Measurements from ENCODE around the gene FLRT2.

Gene FLRT2

DNA sequence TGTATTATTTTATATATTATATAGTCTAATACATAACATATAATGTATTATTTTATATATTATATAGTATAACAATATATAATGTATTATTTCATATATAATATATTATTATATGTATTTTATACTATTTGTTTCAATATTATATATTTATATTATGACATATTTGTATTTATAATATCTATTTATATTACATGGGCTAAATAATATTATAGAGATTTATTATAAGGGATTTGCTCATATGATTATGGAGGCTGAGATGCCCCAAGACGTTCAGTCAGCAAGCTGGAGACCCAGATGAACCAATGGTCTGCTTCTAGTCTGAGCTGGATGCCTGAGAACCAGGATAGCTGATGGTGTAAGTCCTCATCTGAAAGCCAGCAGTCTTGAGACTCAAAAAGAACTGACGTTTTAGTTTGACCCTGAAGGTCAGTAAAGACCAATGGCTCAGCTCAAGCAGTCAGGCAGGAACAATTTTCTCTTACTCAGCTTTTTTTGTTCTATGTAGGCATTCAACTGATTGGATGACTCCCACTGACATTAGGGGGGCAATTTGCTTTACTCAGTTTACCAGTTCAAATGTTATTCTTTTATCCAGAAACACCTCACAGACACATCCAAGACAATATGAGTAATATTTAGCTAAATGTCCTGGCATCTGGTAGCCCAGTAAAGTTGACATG is 130.4 kb downstream of the FLRT2 start:
- no peak for DNase-seq (ENCODE audit: low spot score)

DNA sequence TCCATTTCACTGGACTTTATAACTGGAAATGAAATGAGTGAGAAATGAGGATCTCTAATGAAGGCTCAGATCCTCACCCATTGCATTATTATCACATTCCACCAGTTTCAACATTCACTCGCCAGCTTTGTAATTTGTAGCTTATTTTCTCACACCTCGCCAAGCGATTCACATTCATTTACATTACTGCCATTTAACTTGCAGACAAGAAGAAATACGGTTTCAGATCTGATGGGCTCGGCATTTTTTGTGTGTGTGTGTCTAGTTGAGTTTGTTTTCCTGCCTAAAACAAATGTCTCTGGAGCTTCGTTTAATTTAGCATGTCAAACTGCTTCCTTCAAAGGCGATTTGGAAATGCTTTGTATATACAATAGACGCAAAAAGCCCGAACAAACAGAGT is 132.2 kb downstream of the FLRT2 start:
- DNase-seq (ENCODE audit: low spot score), result no peak

DNA sequence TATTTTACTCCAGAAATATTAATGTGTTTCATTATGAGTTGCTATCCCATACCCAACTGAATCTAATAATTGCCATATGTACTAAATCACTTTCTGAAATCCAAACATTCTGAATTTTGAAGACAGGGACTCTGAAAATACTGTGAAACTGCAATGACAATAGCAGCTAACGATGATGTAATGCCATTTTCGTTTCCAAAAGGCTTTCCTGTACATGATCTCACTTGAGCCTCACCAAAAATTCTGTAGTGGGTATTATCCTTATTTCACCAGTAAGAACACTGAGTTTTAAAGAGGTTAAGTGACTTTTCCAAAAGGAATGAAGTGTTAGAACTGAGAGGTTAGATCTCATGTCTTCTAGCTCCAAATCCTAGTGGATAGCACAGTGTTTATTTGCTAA is 133.3 kb downstream of the FLRT2 start:
- DNase-seq (ENCODE audit: low spot score), result no peak

DNA sequence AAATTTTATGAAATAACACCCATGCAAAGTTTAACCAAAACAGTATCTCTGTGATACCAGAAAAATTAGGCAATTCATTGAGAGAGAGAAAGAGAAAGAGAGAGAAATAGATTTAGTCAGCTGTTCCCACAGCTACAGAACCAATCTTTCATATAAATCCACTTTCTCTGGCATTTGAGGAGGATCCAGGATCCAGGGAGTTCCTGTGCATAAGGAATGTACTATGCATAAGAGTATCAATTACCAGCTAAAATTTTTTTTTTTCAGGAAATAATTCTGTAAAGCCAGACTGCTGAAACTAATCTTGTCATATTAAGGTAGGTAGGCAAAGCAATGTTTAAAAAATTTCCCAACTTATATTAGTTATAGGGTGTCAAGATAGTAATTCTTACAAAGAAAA is 133.7 kb downstream of the FLRT2 start:
- no peak for DNase-seq (ENCODE audit: low spot score)

DNA sequence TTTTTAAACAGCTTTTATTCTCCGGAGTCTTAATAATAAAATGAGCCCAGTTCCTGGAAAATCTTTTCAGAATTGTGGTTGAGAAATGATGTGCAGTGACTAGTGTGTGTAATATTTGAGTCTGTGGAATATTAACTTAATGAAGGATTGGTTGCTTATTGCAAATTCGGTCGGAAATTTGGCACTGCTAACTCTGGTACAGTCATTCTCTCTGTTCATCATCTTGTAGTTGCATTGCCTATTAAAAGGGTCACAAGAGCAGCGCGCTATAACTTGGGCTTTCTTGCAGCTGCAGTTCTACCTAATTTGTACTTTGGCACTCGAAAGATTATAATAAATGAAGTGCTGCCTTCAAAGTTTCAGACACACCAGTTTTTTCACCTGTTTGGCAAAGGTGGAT is 146.0 kb downstream of the FLRT2 start:
- DNase-seq (ENCODE audit: low spot score), result no peak

DNA sequence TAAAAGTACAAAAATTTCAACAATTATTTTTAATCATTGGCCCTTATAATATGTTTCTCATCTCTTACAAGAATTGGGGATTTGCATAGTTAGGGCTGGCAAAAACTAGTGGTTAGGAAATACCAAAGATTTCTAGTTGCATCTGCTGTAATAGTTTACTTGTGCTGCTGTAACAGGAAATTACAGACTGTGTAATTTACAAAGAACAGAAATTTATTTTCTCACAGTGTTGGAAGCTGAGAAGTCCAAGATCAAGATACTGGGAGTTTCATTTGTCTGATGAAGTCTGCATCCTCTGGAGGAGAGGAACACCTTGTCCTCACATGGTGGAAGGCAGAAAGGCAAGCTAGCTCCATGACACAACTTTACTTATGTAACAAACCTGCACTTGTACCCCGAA is 157.0 kb downstream of the FLRT2 start:
- no peak for DNase-seq (ENCODE audit: low spot score)

DNA sequence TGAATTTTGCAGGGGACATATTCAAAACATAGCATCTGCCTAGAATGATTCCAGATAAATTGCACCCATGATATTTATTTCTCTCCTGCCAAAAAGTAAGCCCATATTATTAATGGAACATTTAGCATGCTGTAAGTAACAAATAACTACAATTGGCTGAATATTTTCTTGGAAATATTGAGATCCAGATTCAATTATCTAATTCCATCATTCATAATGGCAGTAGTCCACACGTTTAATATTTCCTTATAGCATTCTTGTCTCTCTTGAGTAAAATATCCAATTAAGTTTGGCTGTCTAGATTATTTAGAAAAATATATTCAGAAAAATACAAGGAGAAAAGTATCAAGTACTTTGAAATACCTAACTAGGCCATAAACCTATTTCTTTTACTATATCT is 157.5 kb downstream of the FLRT2 start:
- no peak for DNase-seq (ENCODE audit: low spot score)

DNA sequence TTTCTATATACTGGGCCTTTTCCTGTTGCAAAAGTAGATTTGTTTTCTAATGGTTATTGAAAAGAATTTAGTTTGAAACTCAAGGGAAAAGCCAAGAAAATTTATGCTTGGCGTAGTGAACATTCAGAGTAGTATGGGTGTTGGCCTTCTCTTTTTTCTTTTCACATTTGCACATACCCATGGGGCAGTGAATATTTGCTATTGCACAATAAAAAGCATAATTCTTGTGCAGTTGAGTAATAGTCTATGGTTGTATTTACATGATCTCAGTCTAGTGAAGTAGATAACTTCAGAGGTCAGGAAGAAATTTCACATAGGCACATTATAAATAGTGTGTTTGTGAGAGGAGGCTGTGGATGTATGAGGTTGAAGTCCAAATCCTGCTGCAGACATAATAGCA is 158.1 kb downstream of the FLRT2 start:
- DNase-seq (ENCODE audit: low spot score), result no peak

DNA sequence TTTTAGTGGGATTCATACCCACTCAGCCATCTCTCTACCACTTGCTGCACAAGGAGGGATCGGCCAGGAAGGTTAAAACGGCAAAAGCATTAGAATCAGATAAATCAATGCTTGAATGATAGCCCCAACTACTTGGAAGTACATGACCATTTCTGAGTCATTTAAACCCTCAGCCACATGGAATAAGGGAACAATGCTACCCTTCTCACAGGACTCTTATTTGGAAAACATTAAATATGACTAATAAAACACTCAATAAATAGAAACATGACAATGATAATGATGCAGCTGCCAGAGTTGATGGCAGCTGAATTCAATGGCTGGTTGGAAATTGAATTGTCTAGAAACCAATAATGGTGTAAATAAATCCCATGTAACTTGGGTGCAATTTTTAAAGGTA is 165.4 kb downstream of the FLRT2 start:
- no peak for DNase-seq (ENCODE audit: low spot score)

DNA sequence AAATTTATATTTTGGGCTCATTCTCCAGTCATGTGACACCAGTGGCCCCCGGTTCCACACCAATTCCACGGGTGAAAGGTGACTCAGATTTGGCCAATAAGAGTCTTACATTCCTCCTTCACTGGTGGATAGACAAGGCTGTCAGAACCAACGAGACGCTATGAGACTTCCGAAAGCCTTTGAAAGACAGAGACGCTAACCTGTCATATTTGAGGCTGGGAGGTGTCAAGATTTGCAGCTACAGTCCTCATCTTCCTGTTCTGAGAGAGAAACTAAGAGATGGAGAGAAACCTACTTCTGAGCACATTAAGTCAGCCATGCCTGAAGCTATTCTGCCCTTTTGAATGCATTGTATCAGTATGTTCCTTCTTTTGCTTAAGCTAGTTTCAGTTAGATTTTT is 171.2 kb downstream of the FLRT2 start:
- no peak for DNase-seq (ENCODE audit: low spot score)

DNA sequence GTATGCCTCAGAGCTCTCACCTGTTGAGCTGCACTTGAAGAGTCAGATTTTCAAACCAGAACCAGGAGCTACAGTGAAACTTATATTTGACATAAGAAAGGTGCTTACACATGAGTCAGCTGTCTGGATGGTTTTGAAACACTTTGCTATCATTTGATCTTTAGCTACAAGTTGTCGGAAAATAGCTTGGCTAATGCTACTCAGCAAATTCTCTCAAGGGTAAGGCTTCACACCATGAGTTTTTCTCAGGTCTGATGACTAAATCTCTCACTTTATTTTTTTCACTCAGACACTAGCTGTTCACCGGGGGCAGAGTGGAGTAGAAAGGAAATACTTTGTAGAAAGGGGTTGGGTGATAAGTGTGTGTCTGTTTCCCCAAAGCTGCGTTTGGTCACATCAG is 171.8 kb downstream of the FLRT2 start:
- no peak for DNase-seq (ENCODE audit: low spot score)

DNA sequence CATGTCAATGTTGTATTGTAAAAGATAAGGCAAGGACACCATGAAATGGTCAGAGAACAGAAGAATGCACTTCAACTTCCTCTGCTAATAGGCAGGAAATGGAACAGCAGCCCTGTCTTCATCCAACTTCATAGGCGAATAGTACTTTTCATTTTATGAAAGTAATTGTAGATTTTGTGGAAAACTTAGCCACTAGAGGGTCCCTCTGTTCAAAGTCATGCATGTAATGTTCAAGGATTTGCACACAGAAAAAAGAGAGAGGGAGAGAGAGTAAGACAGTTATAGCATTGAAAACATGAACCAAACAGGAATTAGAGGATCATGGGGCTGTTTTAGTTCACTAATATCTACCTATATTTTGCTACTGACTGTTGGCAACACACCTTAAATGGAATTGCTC is 172.2 kb downstream of the FLRT2 start:
- DNase-seq (ENCODE audit: low spot score), result no peak

DNA sequence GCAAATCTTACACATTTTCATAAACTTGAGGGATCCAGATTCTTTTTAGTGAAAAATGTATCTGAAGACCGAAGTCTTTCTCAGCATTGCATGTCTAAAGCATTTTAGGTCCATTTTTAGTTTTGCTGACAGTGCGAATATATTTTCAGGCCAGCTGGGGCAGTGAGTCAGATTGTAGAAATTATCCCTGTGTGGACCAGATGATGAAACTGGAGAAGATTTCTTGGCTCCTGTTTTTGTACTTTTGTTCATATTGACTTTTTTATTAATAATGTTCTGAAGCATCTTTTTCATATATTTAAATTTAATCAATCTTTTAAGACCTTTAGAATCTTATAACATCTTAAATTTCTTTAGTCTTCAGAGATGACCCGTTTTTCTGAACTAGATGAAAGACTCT is 173.1 kb downstream of the FLRT2 start:
- DNase-seq (ENCODE audit: low spot score), result no peak
